GM23248 (cell line): Measurements from ENCODE around the gene LAMA2.

Source experiments
- EZH2 ChIP-seq: fragments of 200-600 bp; sonication (generic); IDR thresholded peaks from 2 replicates; pipeline ENCODE4 v1.6.1; 2018; ENCODE audit warnings: antibody characterized with exemption, mild to moderate bottlenecking; ENCODE audit not compliant: insufficient read depth, poor library complexity, severe bottlenecking
- EZH2phosphoT487 ChIP-seq: fragments of 200-600 bp; sonication (generic); IDR thresholded peaks from 2 replicates; pipeline ENCODE4 v1.6.1; 2018; ENCODE audit warnings: antibody characterized with exemption, moderate library complexity, mild to moderate bottlenecking, low read depth; ENCODE audit not compliant: insufficient read depth

GRCh38 chr6:129451187-129451586 is 568.2 kb downstream of the LAMA2 start:
- TF ChIP-seq EZH2 = no peak
- no peak for TF ChIP-seq EZH2phosphoT487
